AG04450 (cell line): Measurements from ENCODE around the gene DGAT2L6. TPM values are rescaled to one million over a fixed set of nuclear protein-coding genes. Genes with fewer than 3 reads are reported as not detected.

Experiments used
- CTCF ChIA-PET: fragments of 300-600, 350-600 bp; formaldehyde crosslinking; extraction: SDS; loops from one replicate; lab custom pipeline; 2022; ENCODE audit warnings: antibody characterized with exemption, inconsistent platforms; lab: Charles Lee
- POLR2A ChIA-PET: fragments of 350-600 bp; formaldehyde crosslinking; extraction: SDS; loops from one replicate; lab custom pipeline; 2021; ENCODE audit warnings: antibody characterized with exemption, inconsistent platforms; lab: Yijun Ruan, JAX
- DNase-seq: peaks from one replicate; pipeline ENCODE4 v3.0.0-alpha.2; 2011; ENCODE audit warnings: low read depth, low spot score
- H3K27ac ChIP-seq: one replicate; pipeline ENCODE4 v1.5.1; 2012; ENCODE audit warnings: low read depth, low read length, control low read depth
- H3K27me3 ChIP-seq: one replicate; pipeline ENCODE4 v1.6.0; 2012; ENCODE audit warnings: low read length; ENCODE audit not compliant: control insufficient read depth, insufficient read depth
- H3K4me3 ChIP-seq: 2 replicates; pipeline ENCODE4 v1.5.1; 2011; ENCODE audit warnings: mild to moderate bottlenecking, low read depth, low read length, control low read depth
- H3K9me3 ChIP-seq: 2 replicates; pipeline ENCODE4 v1.5.1; 2012; ENCODE audit warnings: low read length; ENCODE audit not compliant: control insufficient read depth, insufficient read depth
- polyA plus RNA-seq: library from polyadenylated mRNA; depleted of rRNA; stranded (reverse); fragments of >200 nt; gene quantifications from 2 replicates; pipeline ENCODE4 v1.2.3, GENCODE V29; 2011; rRNA removed
- small RNA-seq: library from RNA; depleted of rRNA; stranded (forward); fragments of <200 nt; gene quantifications from one replicate; pipeline ENCODE3, GENCODE V24; 2012; ENCODE audit warnings: low read depth; ENCODE audit not compliant: insufficient read length
- TF ChIP-seq, protein P1 (sequence below): IDR thresholded peaks from 2 replicates; pipeline ENCODE4 v1.5.1; 2011; ENCODE audit warnings: low read depth, low read length, control low read depth, inconsistent platforms

Gene DGAT2L6
- polyA plus RNA-seq, 1 experiment: not detected

DNA sequence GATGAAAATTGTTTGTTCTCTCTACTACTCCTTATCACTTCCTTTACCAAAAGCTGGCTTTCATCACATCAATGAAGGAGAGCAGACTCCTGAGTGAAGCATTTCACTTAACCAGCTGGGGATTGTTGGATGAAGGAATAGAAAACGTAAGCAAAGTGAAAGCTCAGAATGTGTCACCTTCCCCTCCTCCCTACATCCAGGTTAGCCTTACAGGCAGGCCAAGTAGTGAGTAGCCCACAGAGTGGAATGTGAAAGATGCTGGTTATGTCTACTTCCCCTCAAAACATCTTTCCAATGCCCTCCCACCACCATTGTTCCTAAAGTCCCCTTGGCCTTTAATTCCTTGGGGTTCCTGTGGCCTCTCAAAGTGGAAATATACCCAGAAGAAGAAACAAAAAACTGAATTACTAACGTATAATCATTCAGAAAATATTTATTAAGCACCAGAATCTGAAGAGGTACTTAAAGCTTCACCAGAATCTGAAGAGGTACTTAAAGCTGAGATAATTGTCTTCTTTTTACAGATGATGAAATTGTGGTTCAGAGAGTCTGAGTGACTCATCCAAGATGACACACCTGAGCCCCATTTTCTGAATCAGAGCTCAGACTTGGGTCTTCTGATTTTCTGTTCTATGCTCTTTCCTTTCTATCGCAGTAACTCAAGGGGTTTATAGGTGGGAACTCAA is 76.2 kb downstream of the DGAT2L6 start:
- TF ChIP-seq, protein P1, sequence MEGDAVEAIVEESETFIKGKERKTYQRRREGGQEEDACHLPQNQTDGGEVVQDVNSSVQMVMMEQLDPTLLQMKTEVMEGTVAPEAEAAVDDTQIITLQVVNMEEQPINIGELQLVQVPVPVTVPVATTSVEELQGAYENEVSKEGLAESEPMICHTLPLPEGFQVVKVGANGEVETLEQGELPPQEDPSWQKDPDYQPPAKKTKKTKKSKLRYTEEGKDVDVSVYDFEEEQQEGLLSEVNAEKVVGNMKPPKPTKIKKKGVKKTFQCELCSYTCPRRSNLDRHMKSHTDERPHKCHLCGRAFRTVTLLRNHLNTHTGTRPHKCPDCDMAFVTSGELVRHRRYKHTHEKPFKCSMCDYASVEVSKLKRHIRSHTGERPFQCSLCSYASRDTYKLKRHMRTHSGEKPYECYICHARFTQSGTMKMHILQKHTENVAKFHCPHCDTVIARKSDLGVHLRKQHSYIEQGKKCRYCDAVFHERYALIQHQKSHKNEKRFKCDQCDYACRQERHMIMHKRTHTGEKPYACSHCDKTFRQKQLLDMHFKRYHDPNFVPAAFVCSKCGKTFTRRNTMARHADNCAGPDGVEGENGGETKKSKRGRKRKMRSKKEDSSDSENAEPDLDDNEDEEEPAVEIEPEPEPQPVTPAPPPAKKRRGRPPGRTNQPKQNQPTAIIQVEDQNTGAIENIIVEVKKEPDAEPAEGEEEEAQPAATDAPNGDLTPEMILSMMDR: no peak
- Histone ChIP-seq H3K27me3 (no peaks in the 10 kb centered on the region), H3K27ac (no peak overlapping the region), H3K4me3 (no peak overlapping the region), H3K9me3 (no peaks in the 10 kb centered on the region)
- POLR2A ChIA-PET: no interaction called here
- no peak for DNase-seq
- CTCF ChIA-PET: interaction anchor here (0.7 kb wide), 1 partner anchor 120 kb away, joined by 3 read pairs; no protein-coding TSS in a partner anchor

DNA sequence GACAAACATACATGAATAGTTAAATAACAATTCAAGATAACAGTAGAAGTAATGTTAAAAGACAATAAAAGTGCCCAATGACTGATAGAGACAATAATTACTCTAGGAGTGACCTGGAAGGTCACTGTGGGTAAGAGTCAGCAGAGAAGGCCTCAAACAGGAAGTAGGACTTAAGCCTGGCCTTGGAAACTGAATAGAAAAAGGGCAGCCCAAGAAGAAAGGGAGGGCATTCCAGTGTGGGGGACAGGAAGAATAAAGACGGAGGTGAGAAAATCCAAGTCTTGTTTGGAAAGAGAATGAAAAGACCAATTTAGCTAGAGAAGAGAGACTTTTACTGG is 76.7 kb downstream of the DGAT2L6 start:
- ChIA-PET POLR2A (no interaction called here), CTCF (interaction anchor here (0.7 kb wide), 1 partner anchor 120 kb away, joined by 3 read pairs; no protein-coding TSS in a partner anchor)
- H3K27ac ChIP-seq: no peak overlapping the region
- TF ChIP-seq, protein P1: no peak
- no peak for DNase-seq
- no peaks in the 10 kb centered on the region for H3K27me3 ChIP-seq
- no peaks in the 10 kb centered on the region for H3K9me3 ChIP-seq
- H3K4me3 ChIP-seq: no peak overlapping the region

DNA sequence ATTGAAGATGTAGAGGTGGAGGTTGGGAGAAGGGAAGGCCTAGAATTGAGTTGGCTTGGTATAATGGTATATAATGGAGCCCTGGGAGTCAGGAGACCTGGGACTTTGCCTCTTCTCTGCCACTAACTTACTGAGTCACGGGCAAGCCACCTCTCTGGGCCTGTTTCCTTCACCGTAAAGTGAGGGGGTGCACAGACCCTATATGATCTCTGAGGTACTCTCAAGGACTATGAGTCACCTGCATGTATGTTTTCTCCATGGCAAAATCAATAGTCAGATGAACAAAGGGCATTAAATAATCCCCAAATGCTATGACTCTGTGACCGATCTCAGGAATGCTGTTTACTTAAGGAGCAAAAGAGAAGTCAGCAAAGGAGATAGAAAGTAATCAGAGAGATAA is 77.6 kb downstream of the DGAT2L6 start:
- TF ChIP-seq, protein P1: no peak
- Histone ChIP-seq H3K9me3 (no peaks in the 10 kb centered on the region), H3K4me3 (no peak overlapping the region), H3K27me3 (no peaks in the 10 kb centered on the region), H3K27ac (no peak overlapping the region)
- CTCF ChIA-PET: no interaction called here
- DNase-seq: no peak
- POLR2A ChIA-PET: no interaction called here

Small RNAs within 50 kb of the gene (small RNA-seq; reads per million reads assigned to genes)
- gene RNA5SP507: not detected

Other genes with a start within 250 kb of the DGAT2L6 start
- gene AWAT2, start 127.5 kb upstream of the DGAT2L6 start, polyA plus RNA-seq: not detected in 2 replicates
- not detected in 2 replicates for gene OTUD6A, start 115.0 kb upstream of the DGAT2L6 start, polyA plus RNA-seq
- 96.1 and 118 TPM in 2 replicates for gene IGBP1, start 44.0 kb upstream of the DGAT2L6 start, polyA plus RNA-seq
- not detected in 2 replicates for gene AWAT1, start 57.2 kb downstream of the DGAT2L6 start, polyA plus RNA-seq
- 0.09 and 0.17 TPM in 2 replicates for gene P2RY4, start 82.7 kb downstream of the DGAT2L6 start, polyA plus RNA-seq
- not detected in 2 replicates for gene ARR3, start 90.9 kb downstream of the DGAT2L6 start, polyA plus RNA-seq
- gene RAB41, start 104.7 kb downstream of the DGAT2L6 start, polyA plus RNA-seq: not detected in 2 replicates
- gene PDZD11, start 112.4 kb downstream of the DGAT2L6 start, polyA plus RNA-seq: 139 and 141 TPM in 2 replicates
- gene KIF4A, start 112.6 kb downstream of the DGAT2L6 start, polyA plus RNA-seq: 6.4 and 8.8 TPM in 2 replicates
- gene GDPD2, start 245.8 kb downstream of the DGAT2L6 start, polyA plus RNA-seq: not detected in 2 replicates